Measurements from ENCODE around the gene ALDH1A1. TPM values are rescaled to one million over a fixed set of nuclear protein-coding genes. Genes with fewer than 3 reads are reported as not detected.
"Not testable (repeated sequence)": the region's sequence is repeated elsewhere in the genome, so short reads cannot be mapped to it uniquely, and the experiment has no call there.

The ALDH1A1 gene
- total RNA-seq, 1 donor from 2014 or later: 19.2 TPM

GRCh38 chr9:72943844-72944462 is 8.9 kb downstream of the ALDH1A1 start:
- DNase-seq: no peak

GRCh38 chr9:72942451-72942850 is 10.4 kb downstream of the ALDH1A1 start:
- no peak for DNase-seq

GRCh38 chr9:72939581-72939980 is 13.3 kb downstream of the ALDH1A1 start:
- DNase-seq: not testable (repeated sequence)

GRCh38 chr9:72937545-72937944 is 15.3 kb downstream of the ALDH1A1 start:
- DNase-seq: no peak

GRCh38 chr9:72936679-72937078 is 16.2 kb downstream of the ALDH1A1 start:
- DNase-seq: no peak

- DNase-seq: no peak
Measured at GRCh38 chr9:72936266-72936665, 16.6 kb downstream of the ALDH1A1 start.

- no peak for DNase-seq
Measured at GRCh38 chr9:72935595-72935994, 17.3 kb downstream of the ALDH1A1 start.

GRCh38 chr9:72933730-72934665 is 18.9 kb downstream of the ALDH1A1 start:
- DNase-seq: no peak

- DNase-seq: peak; percentile 70
Measured at GRCh38 chr9:72932619-72933018, 20.2 kb downstream of the ALDH1A1 start.

GRCh38 chr9:72931897-72932296 is 21.0 kb downstream of the ALDH1A1 start:
- DNase-seq: no peak

GRCh38 chr9:72931437-72931836 is 21.4 kb downstream of the ALDH1A1 start:
- no peak for DNase-seq

GRCh38 chr9:72930828-72931227 is 22.0 kb downstream of the ALDH1A1 start:
- no peak for DNase-seq

GRCh38 chr9:72929542-72929941 is 23.3 kb downstream of the ALDH1A1 start:
- DNase-seq: no peak

GRCh38 chr9:72928042-72928507 is 24.8 kb downstream of the ALDH1A1 start:
- no peak for DNase-seq

GRCh38 chr9:72926506-72926905 is 26.3 kb downstream of the ALDH1A1 start:
- DNase-seq: no peak

- no peak for DNase-seq
Measured at GRCh38 chr9:72925891-72926290, 27.0 kb downstream of the ALDH1A1 start.

GRCh38 chr9:72925126-72925789 is 27.6 kb downstream of the ALDH1A1 start:
- peak; percentile 19 for DNase-seq

- no peak for DNase-seq
Measured at GRCh38 chr9:72924154-72924790, 28.6 kb downstream of the ALDH1A1 start.

- DNase-seq: no peak
Measured at GRCh38 chr9:72923077-72923476, 29.8 kb downstream of the ALDH1A1 start.

- no peak for DNase-seq
Measured at GRCh38 chr9:72921888-72922654, 30.8 kb downstream of the ALDH1A1 start.

- no peak for DNase-seq
Measured at GRCh38 chr9:72919246-72919945, 33.5 kb downstream of the ALDH1A1 start.

Data from skin of body (tissue), 2 donors.